Central memory CD8-positive, alpha-beta T cell (primary cell): ENCODE measurements around the gene CSNK2B.
A peak's percentile ranks its signal among the peaks of the same experiment; 100 is the strongest.

ENCODE experiments used
- ATAC-seq: fragments of 150-1000 bp; cut with Tn5 transposase; replicated peaks from 2 replicates; pipeline ENCODE4 v1.10.0; 2022; ENCODE audit warnings: mild to moderate bottlenecking, moderate FRiP score, moderate number of reproducible peaks; ENCODE audit not compliant: poor library complexity, severe bottlenecking; ENCODE audit errors: extremely low read depth
- DNase-seq, 2 donors: peaks; one replicate each; pipeline ENCODE4 v3.0.0; 2021; ENCODE audit warnings: low spot score in 2 of 2
- H3K27ac Mint-ChIP-seq: one replicate; pipeline ENCODE4 v1.8.0; 2022; ENCODE audit warnings: low read depth, mild to moderate bottlenecking, moderate library complexity, mixed read lengths
- H3K27me3 Mint-ChIP-seq: one replicate; pipeline ENCODE4 v1.8.0; 2022; ENCODE audit warnings: mixed read lengths
- H3K36me3 Mint-ChIP-seq: one replicate; pipeline ENCODE4 v1.8.0; 2022; ENCODE audit warnings: mild to moderate bottlenecking, moderate library complexity, mixed read lengths; ENCODE audit not compliant: insufficient read depth
- H3K4me1 Mint-ChIP-seq: one replicate; pipeline ENCODE4 v1.8.0; 2022; ENCODE audit warnings: mixed read lengths
- H3K4me3 Mint-ChIP-seq: one replicate; pipeline ENCODE4 v1.8.0; 2022; ENCODE audit warnings: mild to moderate bottlenecking, moderate library complexity, mixed read lengths
- H3K9me3 Mint-ChIP-seq: one replicate; pipeline ENCODE4 v1.8.0; 2022; ENCODE audit warnings: mixed read lengths

Gene CSNK2B

GRCh38 chr6:31665501-31666336, at the start of gene CSNK2B:
Gene CSNK2B (plus strand): TSS chr6:31666080. CDS start chr6:31666832, 752 bp downstream.
- H3K36me3 Mint-ChIP-seq: peaks cover 47% of the 10 kb centered on the region
- ATAC-seq: peak; percentile 87

GRCh38 chr6:31617010-31617409, 48.9 kb upstream of the CSNK2B start:
- no peak overlapping the region for H3K27ac Mint-ChIP-seq
- ATAC-seq (no peak), DNase-seq (no peak)
- H3K27me3 Mint-ChIP-seq: no peaks in the 10 kb centered on the region
- no peaks in the 10 kb centered on the region for H3K9me3 Mint-ChIP-seq
- H3K4me1 Mint-ChIP-seq: peaks cover 28% of the 10 kb centered on the region
- H3K36me3 Mint-ChIP-seq: peaks cover 14% of the 10 kb centered on the region
- peak overlapping the region; percentile 29 for H3K4me3 Mint-ChIP-seq

More at GRCh38 chr6:31665501-31666336, at the start of gene CSNK2B:
- Mint-ChIP-seq H3K4me1 (peaks cover 53% of the 10 kb centered on the region), H3K9me3 (no peaks in the 10 kb centered on the region), H3K27ac (peak within 1 kb of the TSS; percentile 94), H3K27me3 (no peaks in the 10 kb centered on the region), H3K4me3 (peak within 1 kb of the TSS; percentile 96)
- DNase-seq: peak; percentile 91 to 97

GRCh38 chr6:31619805-31620585, 45.9 kb upstream of the CSNK2B start:
- ATAC-seq: peak; percentile 81

GRCh38 chr6:31620586-31621319, 45.1 kb upstream of the CSNK2B start, which contains the start of gene PRRC2A:
Gene PRRC2A (plus strand): TSS chr6:31620715. CDS start chr6:31622790, 2,075 bp downstream.
- Mint-ChIP-seq H3K27ac (peak within 1 kb of the TSS; percentile 94), H3K27me3 (no peaks in the 10 kb centered on the region), H3K4me3 (peak within 1 kb of the TSS; percentile 80), H3K4me1 (peaks cover 23% of the 10 kb centered on the region), H3K9me3 (no peaks in the 10 kb centered on the region), H3K36me3 (peaks cover 46% of the 10 kb centered on the region)
- DNase-seq (no peak), ATAC-seq (peak; percentile 18)

More at GRCh38 chr6:31619805-31620585, 45.9 kb upstream of the CSNK2B start:
- peaks cover 31% of the 10 kb centered on the region for H3K4me1 Mint-ChIP-seq
- H3K27ac Mint-ChIP-seq: peak overlapping the region; percentile 94
- peak overlapping the region; percentile 80 for H3K4me3 Mint-ChIP-seq
- no peaks in the 10 kb centered on the region for H3K9me3 Mint-ChIP-seq
- peak; percentile 90 to 95 for DNase-seq
- H3K27me3 Mint-ChIP-seq: no peaks in the 10 kb centered on the region
- H3K36me3 Mint-ChIP-seq: peaks cover 39% of the 10 kb centered on the region

GRCh38 chr6:31621320-31621939, 44.5 kb upstream of the CSNK2B start:
- H3K4me1 Mint-ChIP-seq: peaks cover 19% of the 10 kb centered on the region
- ATAC-seq: no peak
- H3K27ac Mint-ChIP-seq: peak overlapping the region; percentile 94
- H3K27me3 Mint-ChIP-seq: no peaks in the 10 kb centered on the region
- H3K36me3 Mint-ChIP-seq: peaks cover 52% of the 10 kb centered on the region
- no peaks in the 10 kb centered on the region for H3K9me3 Mint-ChIP-seq
- DNase-seq: no peak
- H3K4me3 Mint-ChIP-seq: peak overlapping the region; percentile 80

GRCh38 chr6:31621991-31622390, 43.9 kb upstream of the CSNK2B start:
- no peaks in the 10 kb centered on the region for H3K27me3 Mint-ChIP-seq
- peaks cover 21% of the 10 kb centered on the region for H3K4me1 Mint-ChIP-seq
- peak overlapping the region; percentile 80 for H3K4me3 Mint-ChIP-seq
- no peaks in the 10 kb centered on the region for H3K9me3 Mint-ChIP-seq
- no peak for ATAC-seq
- DNase-seq: no peak
- peak overlapping the region; percentile 94 for H3K27ac Mint-ChIP-seq
- H3K36me3 Mint-ChIP-seq: peaks cover 56% of the 10 kb centered on the region

DNA sequence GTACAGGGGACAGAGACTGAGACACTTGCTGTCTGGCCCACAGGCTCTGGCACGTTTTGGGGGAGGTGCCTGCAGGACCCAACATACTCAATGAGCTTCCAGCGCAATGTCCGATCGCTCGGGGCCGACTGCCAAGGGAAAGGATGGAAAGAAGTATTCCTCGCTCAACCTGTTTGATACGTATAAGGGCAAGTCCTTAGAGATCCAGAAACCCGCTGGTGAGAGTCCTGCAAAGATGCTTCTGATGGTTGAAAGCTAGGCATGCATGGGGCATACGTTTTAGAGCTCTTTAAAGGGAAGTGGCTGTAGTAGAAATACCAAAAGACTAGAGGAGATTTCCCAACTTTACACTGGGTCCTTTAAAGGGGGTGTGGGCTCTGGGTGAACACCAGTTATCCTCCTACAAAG, 43.2 kb upstream of the CSNK2B start:
- H3K9me3 Mint-ChIP-seq: no peaks in the 10 kb centered on the region
- DNase-seq: no peak
- H3K27me3 Mint-ChIP-seq: no peaks in the 10 kb centered on the region
- H3K4me3 Mint-ChIP-seq: no peak overlapping the region
- no peak for ATAC-seq
- H3K27ac Mint-ChIP-seq: peak overlapping the region; percentile 94
- peaks cover 63% of the 10 kb centered on the region for H3K36me3 Mint-ChIP-seq
- H3K4me1 Mint-ChIP-seq: peaks cover 25% of the 10 kb centered on the region

- H3K27ac Mint-ChIP-seq: no peak overlapping the region
- peaks cover 31% of the 10 kb centered on the region for H3K4me1 Mint-ChIP-seq
- H3K4me3 Mint-ChIP-seq: no peak overlapping the region
- H3K27me3 Mint-ChIP-seq: no peaks in the 10 kb centered on the region
- no peaks in the 10 kb centered on the region for H3K9me3 Mint-ChIP-seq
- ATAC-seq (no peak), DNase-seq (no peak)
- H3K36me3 Mint-ChIP-seq: peaks cover 74% of the 10 kb centered on the region
Observed at GRCh38 chr6:31624070-31624469, 41.8 kb upstream of the CSNK2B start.

- Mint-ChIP-seq H3K9me3 (no peaks in the 10 kb centered on the region), H3K27ac (peak overlapping the region; percentile 33), H3K27me3 (no peaks in the 10 kb centered on the region), H3K36me3 (peaks cover 77% of the 10 kb centered on the region), H3K4me3 (no peak overlapping the region), H3K4me1 (peaks cover 22% of the 10 kb centered on the region)
- DNase-seq (no peak), ATAC-seq (no peak)
Observed at GRCh38 chr6:31626952-31627351, 38.9 kb upstream of the CSNK2B start.

DNA sequence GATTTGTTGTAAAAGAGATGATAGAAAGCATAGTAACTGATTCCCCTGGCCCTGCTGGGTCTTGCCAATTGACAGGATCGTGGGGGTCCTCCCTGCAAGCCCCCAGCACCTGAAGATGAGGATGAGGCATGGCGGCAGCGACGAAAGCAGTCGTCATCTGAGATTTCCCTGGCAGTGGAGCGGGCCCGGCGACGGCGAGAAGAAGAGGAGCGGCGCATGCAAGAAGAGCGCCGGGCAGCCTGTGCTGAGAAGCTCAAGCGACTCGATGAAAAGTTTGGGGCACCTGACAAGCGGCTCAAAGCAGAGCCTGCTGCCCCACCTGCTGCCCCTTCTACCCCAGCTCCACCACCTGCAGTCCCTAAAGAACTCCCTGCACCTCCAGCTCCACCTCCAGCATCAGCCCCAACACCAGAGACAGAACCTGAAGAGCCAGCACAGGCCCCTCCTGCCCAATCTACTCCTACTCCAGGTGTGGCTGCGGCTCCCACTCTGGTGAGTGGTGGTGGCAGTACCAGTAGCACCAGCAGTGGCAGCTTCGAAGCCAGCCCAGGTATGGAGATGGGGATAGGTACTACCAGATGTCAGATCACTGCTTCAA, 38.1 kb upstream of the CSNK2B start:
- peaks cover 14% of the 10 kb centered on the region for H3K4me1 Mint-ChIP-seq
- H3K36me3 Mint-ChIP-seq: peaks cover 75% of the 10 kb centered on the region
- peak overlapping the region; percentile 33 for H3K27ac Mint-ChIP-seq
- no peak overlapping the region for H3K4me3 Mint-ChIP-seq
- ATAC-seq (no peak), DNase-seq (no peak)
- H3K27me3 Mint-ChIP-seq: no peaks in the 10 kb centered on the region
- no peaks in the 10 kb centered on the region for H3K9me3 Mint-ChIP-seq

- no peak overlapping the region for H3K4me3 Mint-ChIP-seq
- H3K27me3 Mint-ChIP-seq: no peaks in the 10 kb centered on the region
- H3K9me3 Mint-ChIP-seq: no peaks in the 10 kb centered on the region
- DNase-seq: no peak
- peaks cover 70% of the 10 kb centered on the region for H3K36me3 Mint-ChIP-seq
- peaks cover 14% of the 10 kb centered on the region for H3K4me1 Mint-ChIP-seq
- no peak for ATAC-seq
- no peak overlapping the region for H3K27ac Mint-ChIP-seq
Observed at GRCh38 chr6:31629014-31629413, 36.9 kb upstream of the CSNK2B start.
